NCI-H2107 treated with DMSO at 0.1 percent for 48 hours (cell line): ENCODE data around the gene CDHR2.
"Not testable (repeated sequence)": the region's sequence is repeated elsewhere in the genome, so short reads cannot be mapped to it uniquely, and the experiment has no call there.

ENCODE experiments used
- DNase-seq: peaks from one replicate; lab custom pipeline; 2025; ENCODE audit not compliant: unreplicated experiment; lab: John Stamatoyannopoulos, UW

Gene CDHR2

DNA sequence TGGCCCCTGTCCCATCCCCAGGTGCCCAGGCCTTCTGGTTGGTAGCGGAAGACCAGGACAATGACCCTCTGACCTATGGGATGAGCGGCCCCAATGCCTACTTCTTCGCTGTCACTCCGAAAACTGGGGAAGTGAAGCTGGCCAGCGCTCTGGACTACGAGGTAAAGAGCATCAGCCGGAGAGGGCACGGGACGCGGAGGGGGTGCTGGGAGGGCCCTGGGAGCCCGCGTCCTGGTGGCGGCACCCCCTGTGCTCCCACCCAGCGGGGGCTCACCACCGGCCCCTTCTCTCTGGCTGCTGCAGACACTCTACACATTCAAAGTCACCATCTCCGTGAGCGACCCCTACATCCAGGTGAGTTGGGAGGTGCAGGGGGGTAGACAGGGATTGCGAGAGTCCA is 19.5 kb downstream of the CDHR2 start:
- no peak for DNase-seq

DNA sequence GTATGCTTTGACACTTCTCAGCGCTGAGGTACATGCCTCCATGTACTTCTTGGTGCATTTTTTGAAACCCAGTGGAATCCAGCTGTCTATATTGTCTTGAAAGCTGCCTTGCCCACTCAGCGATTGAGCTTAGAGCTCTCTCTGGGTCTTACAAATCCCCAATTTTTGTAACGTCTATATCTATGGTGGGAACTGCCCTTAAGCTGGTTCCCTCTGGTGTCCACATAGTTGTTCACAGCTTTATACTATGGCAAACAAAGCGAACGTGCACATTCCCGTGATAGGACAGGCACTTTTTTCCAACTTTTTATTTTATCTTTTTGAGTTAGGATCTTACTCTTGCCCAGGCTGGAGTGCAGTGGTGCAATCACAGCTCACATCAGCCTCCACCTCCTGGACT is 20.9 kb downstream of the CDHR2 start:
- no peak for DNase-seq

DNA sequence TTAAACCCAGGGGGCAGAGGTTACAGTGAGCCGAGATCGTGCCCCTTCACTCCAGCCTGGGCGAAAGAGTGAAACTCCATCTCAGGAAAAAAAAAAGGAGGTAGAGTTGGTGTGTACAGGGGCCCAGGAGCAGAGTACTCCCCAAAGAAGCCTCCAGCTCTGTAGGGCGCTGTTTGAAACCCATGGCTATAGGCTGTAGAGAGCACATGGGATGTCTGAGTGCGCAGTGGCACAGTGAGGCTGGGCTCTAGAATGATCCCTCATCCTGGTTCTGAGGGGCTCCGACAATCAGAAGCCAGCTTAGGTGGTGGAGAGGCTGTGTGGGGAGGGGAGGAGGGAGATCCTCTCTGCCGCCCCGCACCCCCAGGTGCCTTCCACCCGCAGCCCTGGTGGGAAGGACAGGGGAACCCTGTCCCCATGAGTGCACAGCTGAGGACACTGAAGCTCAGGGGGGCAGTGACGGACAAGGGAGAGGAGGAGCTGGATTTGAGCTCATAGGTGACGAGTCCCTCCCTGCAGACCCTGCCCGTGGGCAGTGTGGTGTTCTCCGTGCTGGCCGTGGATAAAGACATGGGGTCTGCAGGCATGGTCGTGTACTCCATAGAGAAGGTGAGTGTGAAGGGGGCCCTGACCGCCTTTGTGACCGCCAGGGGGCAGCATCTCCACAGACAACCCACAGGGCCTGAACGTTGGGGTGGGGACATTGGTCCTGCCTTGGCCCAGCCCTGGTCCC is 24.6 kb downstream of the CDHR2 start:
- peak; percentile 5 for DNase-seq

DNA sequence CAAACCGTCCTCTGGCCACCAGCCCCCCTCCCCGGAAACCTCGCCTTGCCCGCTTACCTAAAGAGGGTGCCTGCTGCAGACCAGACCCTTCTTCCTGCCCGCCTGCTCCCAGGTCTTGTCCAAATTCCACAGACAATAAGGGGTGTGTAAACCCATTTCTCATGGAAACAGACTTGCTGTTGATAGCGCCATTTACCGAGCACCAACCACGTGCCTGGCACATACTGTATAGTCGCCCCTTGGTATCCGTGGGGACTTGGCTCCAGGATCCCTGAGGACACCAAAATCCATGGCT is 25.1 kb downstream of the CDHR2 start:
- no peak for DNase-seq

DNA sequence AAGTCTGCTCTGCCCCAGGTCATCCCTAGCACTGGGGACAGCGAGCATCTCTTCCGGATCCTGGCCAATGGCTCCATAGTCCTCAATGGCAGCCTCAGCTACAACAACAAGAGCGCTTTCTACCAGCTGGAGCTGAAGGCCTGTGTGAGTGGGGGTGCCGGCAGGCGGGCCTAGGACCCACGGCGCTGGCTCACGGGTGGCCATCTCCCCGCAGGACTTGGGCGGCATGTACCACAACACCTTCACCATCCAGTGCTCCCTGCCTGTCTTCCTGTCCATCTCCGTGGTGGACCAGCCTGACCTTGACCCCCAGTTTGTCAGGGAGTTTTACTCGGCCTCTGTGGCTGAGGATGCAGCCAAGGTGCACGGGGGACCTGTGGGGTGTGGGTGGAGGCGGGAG is 25.9 kb downstream of the CDHR2 start:
- no peak for DNase-seq

DNA sequence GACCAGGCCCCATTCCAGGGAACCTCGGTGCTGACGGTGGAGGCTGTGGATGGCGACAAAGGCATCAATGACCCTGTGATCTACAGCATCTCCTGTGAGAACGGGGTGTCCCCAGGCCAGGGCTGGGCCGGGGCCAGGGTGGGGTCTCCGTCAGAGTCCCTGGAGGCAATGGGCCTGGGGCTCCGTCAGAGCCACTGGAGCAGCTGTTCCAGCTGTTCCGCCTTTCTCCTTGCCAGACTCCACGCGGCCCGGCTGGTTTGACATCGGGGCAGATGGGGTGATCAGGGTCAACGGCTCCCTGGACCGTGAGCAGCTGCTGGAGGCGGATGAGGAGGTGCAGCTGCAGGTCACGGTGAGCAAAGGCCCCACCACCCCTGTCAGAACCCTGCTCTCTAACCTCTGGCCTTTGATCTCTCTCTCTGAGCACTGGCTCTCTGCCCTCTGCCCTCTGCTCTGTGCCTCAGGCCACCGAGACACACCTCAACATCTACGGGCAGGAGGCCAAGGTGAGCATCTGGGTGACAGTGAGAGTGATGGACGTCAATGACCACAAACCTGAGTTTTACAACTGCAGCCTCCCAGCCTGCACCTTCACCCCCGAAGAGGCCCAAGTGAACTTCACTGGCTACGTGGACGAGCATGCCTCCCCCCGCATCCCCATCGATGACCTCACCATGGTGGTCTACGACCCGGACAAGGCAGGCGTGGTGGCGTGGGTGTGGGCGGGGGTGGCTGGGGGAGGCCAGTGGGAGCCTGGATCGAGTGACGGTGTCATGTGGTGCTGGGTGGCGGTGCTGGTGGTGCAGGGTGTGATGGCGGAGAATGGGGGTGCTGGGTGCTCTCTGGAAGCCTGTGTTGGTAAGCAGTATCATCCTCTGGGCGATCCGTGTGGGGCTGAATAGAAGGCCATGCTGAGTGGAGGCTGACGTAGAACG is 26.6 kb downstream of the CDHR2 start:
- no peak for DNase-seq

DNA sequence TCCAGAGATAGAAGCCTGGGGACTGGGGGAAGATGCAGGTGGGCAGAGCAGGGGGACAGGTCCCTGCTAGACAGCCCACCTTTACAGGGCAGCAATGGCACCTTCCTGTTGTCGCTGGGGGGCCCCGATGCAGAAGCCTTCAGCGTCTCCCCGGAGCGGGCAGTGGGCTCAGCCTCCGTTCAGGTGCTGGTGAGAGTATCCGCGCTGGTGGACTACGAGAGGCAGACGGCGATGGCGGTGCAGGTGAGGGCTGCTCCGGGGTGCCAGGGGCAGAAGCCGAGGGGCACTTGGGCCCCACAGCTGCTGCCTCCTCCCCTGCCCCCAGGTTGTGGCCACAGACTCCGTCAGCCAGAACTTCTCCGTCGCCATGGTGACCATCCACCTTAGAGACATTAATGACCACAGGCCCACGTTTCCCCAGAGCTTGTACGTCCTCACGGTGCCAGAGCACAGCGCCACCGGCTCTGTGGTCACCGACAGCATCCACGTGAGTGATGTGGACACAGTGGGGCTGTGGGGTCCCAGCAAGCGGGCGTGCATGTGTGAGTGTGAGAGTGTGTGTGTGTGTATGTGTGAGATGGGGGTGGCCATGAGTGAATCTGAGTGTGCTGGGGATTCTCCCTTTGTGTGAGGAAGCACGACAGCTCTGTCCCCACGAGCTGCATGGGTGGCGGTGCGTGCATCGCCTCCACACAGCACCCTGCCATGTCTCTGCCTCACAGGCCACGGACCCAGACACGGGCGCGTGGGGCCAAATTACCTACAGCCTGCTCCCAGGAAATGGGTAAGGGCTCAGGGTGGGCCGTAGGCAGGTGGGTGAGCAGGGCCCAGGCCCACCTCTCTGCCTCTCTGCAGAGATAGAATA is 28.4 kb downstream of the CDHR2 start:
- no peak for DNase-seq

DNA sequence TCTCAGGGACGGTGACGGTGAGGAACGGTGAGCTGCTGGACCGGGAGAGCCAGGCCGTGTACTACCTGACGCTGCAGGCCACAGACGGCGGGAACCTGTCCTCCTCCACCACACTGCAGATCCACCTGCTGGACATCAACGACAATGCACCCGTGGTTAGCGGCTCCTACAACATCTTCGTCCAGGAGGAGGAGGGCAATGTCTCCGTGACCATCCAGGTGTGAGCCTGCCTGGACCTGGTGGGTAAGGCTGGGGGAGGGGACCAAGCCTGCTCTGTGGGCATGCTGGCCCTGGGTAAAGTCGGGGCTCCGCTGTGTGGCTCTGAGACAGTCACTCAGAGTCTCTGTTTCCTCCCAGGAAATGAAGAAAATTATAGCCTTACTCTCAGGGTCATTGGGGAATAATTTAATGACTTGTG is 29.3 kb downstream of the CDHR2 start:
- DNase-seq: no peak

DNA sequence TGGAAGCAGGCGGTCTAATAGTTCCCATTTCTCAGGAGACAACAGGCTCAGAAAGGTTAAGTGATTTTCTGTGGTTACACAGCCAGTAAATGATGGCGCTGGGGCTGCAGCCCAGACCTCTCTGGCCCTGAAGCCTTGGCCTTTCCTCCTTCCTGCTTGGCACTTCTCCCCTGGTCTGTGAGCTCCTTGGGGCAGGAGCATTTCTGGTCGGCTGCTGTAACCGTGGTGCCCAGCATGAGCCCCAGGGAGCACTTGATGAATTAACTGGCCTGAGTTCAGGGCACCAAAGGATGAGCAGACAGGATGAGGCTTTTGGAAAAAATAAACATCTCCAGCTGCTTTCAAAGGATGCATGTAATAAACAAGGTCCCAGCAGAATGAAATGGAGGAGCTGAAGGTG is 30.2 kb downstream of the CDHR2 start:
- no peak for DNase-seq

DNA sequence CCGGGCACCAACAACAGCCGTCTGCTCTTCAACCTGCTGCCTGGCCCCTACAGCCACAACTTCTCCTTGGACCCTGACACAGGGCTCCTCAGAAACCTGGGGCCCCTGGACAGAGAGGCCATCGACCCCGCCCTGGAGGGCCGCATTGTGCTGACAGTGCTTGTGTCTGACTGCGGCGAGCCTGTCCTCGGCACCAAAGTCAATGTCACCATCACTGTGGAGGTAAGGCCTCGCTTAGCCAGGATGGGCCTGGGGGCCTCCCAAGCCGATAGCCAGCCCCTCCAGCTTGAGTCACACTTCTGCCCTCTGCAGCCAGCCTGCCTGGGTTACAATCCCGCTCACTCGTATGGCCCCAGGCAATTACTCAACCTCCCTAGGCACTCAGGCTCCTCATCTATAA is 32.2 kb downstream of the CDHR2 start:
- DNase-seq: no peak

DNA sequence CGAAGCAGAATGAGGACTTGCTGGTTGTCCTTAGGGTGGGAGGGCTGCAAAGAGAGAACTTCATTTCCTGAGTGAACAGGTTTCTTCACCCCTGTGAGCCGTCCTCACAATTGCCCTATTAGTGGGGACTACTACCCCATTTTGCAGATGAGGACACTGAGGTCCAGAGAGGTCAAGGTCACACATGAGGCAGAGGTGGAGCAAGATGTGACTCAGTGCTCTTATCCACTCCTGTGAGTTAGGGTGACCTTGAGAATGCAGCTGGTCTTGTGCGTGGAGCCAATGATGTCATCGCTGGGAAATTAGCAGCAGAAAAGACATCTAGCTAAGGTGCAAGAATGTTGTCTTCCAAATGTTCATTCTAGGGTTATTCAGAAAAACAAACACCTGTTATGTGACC is 33.9 kb downstream of the CDHR2 start:
- DNase-seq: no peak

DNA sequence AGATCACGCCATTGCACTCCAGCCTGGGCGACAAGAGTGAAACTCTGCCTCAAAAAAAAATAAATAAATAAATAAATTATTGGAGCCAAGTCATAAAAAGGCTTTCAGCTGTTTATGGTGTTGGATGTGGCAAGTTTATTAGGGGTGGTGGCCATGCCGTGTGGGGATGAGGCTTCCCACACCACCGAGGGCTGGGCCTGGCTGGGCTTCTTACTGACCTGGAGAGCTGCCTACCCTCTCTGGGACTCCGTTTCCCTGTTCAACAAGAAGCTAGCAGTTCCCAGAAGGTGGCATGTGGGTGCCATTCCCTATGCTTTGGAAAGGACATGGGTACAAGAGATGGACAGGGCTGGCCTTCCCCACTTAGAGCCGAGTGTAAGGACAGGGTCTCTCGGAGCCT is 38.3 kb downstream of the CDHR2 start:
- DNase-seq: no peak

DNA sequence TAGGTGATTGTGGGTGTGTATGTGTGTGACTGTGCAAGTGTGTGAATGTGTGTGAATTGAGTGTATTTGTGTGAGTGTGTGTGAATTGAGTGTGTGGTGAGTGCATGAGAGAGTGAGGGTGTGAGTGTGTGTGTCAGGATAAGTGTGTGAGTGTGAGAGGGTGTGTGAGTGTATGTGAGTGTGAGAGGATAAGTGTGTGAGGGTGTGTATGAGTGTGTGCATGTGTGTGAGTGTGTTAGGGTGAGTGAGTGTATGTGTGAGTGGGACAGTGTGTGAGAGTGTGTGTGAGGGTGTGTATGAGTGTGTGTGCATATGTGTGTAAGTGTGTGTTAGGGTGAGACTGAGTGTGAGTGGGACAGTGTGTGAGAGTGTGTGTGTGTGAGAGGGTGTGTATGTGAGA is 39.2 kb downstream of the CDHR2 start:
- DNase-seq: no peak

DNA sequence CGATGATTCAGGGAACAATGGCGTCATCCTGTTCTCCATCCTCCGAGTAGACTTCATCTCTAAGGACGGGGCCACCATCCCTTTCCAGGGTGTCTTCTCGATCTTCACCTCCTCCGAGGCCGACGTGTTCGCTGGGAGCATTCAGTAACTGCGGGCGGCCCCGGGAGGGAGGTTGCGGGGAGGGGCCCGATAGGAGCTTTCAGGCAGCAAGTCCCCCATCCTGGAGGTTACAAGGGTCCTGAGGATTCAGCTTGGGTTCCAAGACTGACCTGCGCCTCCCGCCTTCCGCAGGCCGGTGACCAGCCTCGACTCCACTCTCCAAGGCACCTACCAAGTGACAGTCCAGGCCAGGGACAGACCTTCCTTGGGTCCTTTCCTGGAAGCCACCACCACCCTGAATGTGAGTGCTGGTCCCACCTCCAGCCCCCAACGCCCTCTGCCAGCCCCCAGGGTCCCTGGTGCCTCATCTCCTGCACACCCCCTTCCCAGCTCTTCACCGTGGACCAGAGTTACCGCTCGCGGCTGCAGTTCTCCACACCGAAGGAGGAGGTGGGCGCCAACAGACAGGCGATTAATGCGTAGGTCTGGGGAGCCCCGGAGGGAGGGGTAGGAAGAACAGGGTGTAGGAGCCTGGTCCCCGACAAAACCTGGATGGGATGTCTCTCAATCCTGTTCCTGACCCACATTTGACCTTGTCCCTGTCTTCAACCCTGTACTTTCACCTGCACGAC is 40.1 kb downstream of the CDHR2 start:
- DNase-seq: no peak

DNA sequence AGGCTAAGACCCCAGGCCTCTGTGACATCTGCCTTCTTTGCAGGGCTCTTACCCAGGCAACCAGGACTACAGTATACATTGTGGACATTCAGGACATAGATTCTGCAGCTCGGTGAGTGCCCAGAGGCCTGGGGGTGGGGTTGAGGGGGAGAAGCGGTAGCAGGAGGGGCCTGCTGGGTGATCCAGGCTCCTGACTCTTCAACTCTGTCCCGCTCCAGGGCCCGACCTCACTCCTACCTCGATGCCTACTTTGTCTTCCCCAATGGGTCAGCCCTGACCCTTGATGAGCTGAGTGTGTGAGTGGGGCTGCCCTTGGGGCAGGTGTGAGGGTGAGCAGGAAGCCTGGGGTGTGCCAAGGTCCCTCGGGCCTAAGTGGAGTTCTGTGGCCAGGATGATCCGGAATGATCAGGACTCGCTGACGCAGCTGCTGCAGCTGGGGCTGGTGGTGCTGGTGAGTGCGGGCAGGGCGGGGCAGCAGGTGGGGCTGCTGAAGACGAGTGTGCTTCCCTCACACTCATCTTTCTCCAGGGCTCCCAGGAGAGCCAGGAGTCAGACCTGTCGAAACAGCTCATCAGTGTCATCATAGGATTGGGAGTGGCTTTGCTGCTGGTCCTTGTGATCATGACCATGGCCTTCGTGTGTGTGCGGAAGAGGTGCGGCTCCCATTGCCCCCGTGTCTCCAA is 41.0 kb downstream of the CDHR2 start:
- peak; percentile 17 for DNase-seq

DNA sequence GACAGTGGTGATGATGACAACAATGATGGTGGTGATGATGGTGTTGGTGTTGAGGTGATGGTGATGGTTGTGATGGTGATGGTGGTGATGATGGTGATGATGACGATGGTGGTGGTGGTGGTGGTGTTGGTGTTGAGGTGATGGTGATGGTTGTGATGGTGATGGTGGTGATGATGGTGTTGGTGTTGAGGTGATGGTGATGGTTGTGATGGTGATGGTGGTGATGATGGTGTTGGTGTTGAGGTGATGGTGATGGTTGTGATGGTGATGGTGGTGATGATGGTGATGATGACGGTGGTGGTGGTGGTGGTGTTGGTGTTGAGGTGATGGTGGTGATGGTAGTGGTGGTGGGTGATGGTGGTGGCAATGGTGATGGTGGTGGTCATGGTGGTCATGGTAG is 42.5 kb downstream of the CDHR2 start:
- not testable (repeated sequence) for DNase-seq

DNA sequence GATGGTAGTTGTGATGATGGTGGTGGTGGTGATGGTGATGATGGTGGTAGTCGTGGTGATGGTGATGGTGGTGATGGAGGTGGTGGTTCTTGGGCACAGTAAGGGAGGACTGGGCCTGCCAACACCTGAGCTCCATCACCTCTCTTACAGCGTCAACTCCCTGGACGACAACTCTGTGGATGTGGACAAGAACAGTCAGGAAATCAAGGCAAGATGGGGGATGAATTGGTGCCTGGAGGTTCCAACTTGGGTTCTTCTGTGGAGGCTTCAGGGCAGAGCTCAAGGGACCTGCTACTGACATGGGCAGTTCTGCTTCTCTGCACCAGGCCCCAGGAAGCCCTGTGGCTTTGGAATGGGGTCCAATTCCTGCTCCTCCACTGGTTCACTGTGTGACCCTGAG is 43.4 kb downstream of the CDHR2 start:
- no peak for DNase-seq

DNA sequence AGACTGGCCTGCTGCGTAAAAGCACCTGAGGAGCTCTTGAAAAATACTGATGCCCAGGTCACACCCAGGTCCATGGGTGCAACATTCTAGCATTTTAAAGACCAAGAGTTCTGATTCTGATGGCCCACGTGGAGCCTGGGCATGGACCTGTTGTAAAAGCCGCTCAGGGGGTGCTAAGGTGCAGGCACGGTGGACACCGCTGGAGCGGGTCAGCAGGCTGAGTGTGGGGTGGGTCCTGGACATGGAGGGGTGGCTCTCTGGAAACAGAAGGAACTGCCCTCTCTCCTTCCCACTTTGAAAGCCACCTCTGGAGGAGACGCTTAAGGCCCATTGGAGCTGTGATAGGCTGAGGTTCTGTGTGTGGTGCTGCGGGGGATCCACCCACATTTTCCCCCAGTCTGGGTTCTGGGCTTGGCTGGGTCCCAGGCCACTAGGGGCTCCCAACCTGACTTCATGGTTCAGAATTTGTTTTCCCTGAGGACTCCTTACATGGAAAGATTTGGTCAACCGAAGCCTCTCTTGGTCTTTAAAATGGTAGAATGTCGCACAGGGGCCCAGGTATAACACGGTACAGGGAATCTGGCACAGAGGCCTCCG is 44.2 kb downstream of the CDHR2 start:
- DNase-seq: no peak

DNA sequence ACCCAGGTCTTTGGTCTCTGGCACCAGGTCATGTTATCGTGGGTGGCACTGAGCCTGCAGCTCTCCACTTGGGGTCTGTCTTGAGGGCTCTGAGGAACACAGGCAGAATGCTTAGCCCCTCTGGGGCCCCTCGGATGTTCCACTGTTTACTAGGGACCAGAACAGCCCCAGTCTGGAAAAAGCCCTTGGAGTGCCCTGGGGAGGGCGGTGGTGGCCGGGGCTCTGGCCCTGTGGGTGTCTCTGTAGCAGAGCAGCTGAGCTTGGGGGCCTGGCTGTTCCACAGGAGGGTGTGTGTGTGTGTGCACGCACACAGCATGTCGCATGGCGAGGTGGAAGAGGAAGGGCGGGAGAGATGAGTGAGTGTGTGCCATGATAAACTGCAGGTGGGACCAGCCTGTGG is 45.4 kb downstream of the CDHR2 start:
- no peak for DNase-seq

DNA sequence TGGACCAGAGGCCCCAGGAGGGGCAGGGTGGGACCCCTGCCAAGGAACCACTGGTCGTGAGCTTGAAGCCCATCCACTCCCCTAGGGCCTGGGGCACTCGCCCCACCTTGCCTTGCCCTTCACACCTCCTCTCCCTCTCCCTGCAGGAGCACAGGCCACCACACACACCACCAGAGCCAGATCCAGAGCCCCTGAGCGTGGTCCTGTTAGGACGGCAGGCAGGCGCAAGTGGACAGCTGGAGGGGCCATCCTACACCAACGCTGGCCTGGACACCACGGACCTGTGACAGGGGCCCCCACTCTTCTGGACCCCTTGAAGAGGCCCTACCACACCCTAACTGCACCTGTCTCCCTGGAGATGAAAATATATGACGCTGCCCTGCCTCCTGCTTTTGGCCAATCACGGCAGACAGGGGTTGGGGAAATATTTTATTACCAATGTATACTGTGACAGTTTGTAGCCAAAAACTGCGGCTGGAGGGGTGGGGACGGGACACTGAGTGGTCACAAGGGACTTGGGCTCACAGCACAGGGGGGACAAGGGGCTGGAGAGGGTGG is 46.3 kb downstream of the CDHR2 start:
- no peak for DNase-seq
